ENCODE measurements around the gene TGFBR3L.
A peak's percentile ranks its signal among the peaks of the same experiment; 100 is the strongest.

DNA sequence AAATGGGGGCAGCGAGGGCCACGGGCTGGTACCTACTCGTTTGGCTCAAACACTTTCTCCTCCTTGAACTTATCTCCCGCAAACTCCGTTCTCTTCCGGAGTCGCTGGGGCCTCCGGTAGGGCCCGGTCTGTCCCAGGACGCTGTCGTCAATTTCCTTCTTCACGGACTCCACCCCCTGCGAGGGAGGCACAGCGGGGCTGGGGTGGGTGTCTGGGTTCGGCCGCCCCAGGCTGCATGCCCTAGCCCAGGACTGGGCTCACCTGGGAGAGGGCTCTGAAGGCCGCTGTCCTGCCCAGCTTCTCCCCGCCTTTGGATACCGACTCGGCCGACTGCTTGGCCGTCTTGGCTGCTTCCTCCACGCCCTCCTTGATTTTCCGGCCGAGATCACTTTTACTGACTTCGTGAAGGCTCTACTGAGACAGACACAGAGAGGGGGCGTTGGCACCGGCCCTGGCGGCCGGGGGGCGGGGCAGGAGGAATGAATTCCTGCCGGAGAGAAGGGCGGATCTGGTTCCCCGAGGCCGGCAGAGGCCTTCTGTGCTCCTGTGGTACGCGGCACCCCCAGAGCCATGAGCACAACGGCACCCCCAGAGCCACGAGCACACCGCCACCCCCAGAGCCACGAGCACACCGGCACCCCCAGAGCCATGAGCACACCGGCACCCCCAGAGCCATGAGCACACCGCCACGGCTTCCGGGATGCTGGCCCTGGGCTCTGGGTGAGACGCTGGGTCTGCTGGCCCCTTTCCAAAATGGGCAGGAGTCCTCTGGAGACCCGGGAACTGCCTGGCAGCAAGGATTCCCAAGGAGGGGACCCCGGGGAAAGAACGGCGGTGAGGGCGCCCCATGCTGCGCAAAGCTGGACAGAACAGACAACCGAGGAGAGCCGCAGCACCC is 19.4 kb downstream of the TGFBR3L start:
- peak in 1 of 6 experiments; percentile 1 for TF ChIP-seq CTCF (IDR thresholded peaks at IDR 0.05)
- TF ChIP-seq POLR2A (IDR thresholded peaks at IDR 0.05): no peak
